HEK293 (cell line): ENCODE results near the gene CNTN2.

Source experiments
- CTCF ChIA-PET: fragments of 350-600 bp; formaldehyde crosslinking; extraction: SDS; loops from one replicate; lab custom pipeline; 2021; ENCODE audit warnings: antibody characterized with exemption; lab: Yijun Ruan, JAX
- POLR2A ChIA-PET: fragments of 300-600 bp; formaldehyde crosslinking; extraction: SDS; loops from one replicate; lab custom pipeline; 2020; ENCODE audit warnings: antibody characterized with exemption, inconsistent platforms; lab: Yijun Ruan, JAX
- H3K27ac ChIP-seq: fragments of 200-500 bp; sonication (Bioruptor generic); 2 replicates; pipeline ENCODE4 v1.5.1; 2014; ENCODE audit warnings: low read depth, low read length, control low read depth, inconsistent platforms; ENCODE audit errors: extremely low read depth
- H3K36me3 ChIP-seq, 2 experiments: fragments of 200-500 bp in 1 of 2; sonication (Bioruptor generic) in 1 of 2; 1 replicate in 1 of 2; 2 replicates in 1 of 2; pipeline ENCODE4 v1.5.1; 2014 to 2017; ENCODE audit warnings: inconsistent platforms in 2 of 2, low read length in 2 of 2; ENCODE audit not compliant: control insufficient read depth in 2 of 2, insufficient read depth in 1 of 2
- H3K4me1 ChIP-seq: fragments of 200-500 bp; sonication (Bioruptor generic); 2 replicates; pipeline ENCODE4 v1.5.1; 2014; ENCODE audit warnings: mild to moderate bottlenecking, low read length, inconsistent platforms; ENCODE audit not compliant: control insufficient read depth, insufficient read depth
- H3K4me3 ChIP-seq: 2 replicates; pipeline ENCODE4 v1.5.1; 2011; ENCODE audit warnings: low read depth, mild to moderate bottlenecking, control low read depth, low read length, moderate library complexity
- H3K9me3 ChIP-seq: fragments of 200-500 bp; sonication (Bioruptor generic); 2 replicates; pipeline ENCODE4 v1.5.1; 2014; ENCODE audit warnings: low read depth, low read length, inconsistent platforms; ENCODE audit not compliant: control insufficient read depth, insufficient read depth
- EGR2 ChIP-seq: fragments of 450-650 bp; formaldehyde crosslinking; IDR thresholded peaks from 2 replicates; pipeline ENCODE4 v1.5.1; 2016; ENCODE audit warnings: low read depth, missing biosample characterization, missing genetic modification characterization
- KLF8 ChIP-seq: fragments of 450-650 bp; formaldehyde crosslinking; IDR thresholded peaks from 2 replicates; pipeline ENCODE4 v1.5.1; 2016; ENCODE audit warnings: missing biosample characterization, missing genetic modification characterization
- OVOL3 ChIP-seq: fragments of 450-650 bp; formaldehyde crosslinking; IDR thresholded peaks from 2 replicates; pipeline ENCODE4 v1.5.1; 2016; ENCODE audit warnings: missing biosample characterization, missing genetic modification characterization
- YY2 ChIP-seq: fragments of 450-650 bp; formaldehyde crosslinking; IDR thresholded peaks from 2 replicates; pipeline ENCODE4 v1.5.1; 2016; ENCODE audit warnings: missing biosample characterization, missing genetic modification characterization
- ZBTB17 ChIP-seq: fragments of 450-650 bp; formaldehyde crosslinking; IDR thresholded peaks from 2 replicates; pipeline ENCODE4 v1.5.1; 2016; ENCODE audit warnings: missing biosample characterization, missing genetic modification characterization
- ZBTB48 ChIP-seq: fragments of 450-650 bp; formaldehyde crosslinking; IDR thresholded peaks from 2 replicates; pipeline ENCODE4 v1.5.1; 2016; ENCODE audit warnings: missing biosample characterization, missing genetic modification characterization
- ZBTB6 ChIP-seq: fragments of 450-650 bp; formaldehyde crosslinking; IDR thresholded peaks from 2 replicates; pipeline ENCODE4 v1.5.1; 2017; ENCODE audit warnings: missing biosample characterization, missing genetic modification characterization
- ZFHX2 ChIP-seq: fragments of 450-650 bp; formaldehyde crosslinking; conservative IDR thresholded peaks from 2 replicates; pipeline ENCODE4 v1.5.1; 2016; ENCODE audit warnings: missing biosample characterization, missing genetic modification characterization
- ZNF10 ChIP-seq: fragments of 450-650 bp; formaldehyde crosslinking; IDR thresholded peaks from 2 replicates; pipeline ENCODE4 v1.5.1; 2017; ENCODE audit warnings: missing biosample characterization, missing genetic modification characterization
- ZNF16 ChIP-seq: fragments of 450-650 bp; formaldehyde crosslinking; IDR thresholded peaks from 2 replicates; pipeline ENCODE4 v1.5.1; 2016; ENCODE audit warnings: low read depth, missing biosample characterization, missing genetic modification characterization
- ZNF19 ChIP-seq: fragments of 450-650 bp; formaldehyde crosslinking; IDR thresholded peaks from 2 replicates; pipeline ENCODE4; 2016; ENCODE audit warnings: missing biosample characterization, missing genetic modification characterization, low read depth
- ZNF629 ChIP-seq: fragments of 450-650 bp; formaldehyde crosslinking; IDR thresholded peaks from 2 replicates; pipeline ENCODE4 v1.5.1; 2017; ENCODE audit warnings: missing biosample characterization, missing genetic modification characterization
- ZSCAN23 ChIP-seq: fragments of 450-650 bp; formaldehyde crosslinking; IDR thresholded peaks from 2 replicates; pipeline ENCODE4 v1.5.1; 2016; ENCODE audit warnings: missing biosample characterization, missing genetic modification characterization
- TF ChIP-seq, protein P1 (sequence below): fragments of 450-650 bp; formaldehyde crosslinking; IDR thresholded peaks from 2 replicates; pipeline ENCODE4 v1.5.1; 2016; ENCODE audit warnings: missing biosample characterization, missing genetic modification characterization, borderline replicate concordance
- TF ChIP-seq, protein P2 (sequence below): fragments of 450-650 bp; formaldehyde crosslinking; IDR thresholded peaks from 2 replicates; pipeline ENCODE4 v1.5.1; 2017; ENCODE audit warnings: missing biosample characterization, missing genetic modification characterization
- TF ChIP-seq, protein P3 (sequence below): fragments of 450-650 bp; formaldehyde crosslinking; IDR thresholded peaks from 2 replicates; pipeline ENCODE4 v1.5.1; 2016; ENCODE audit warnings: missing biosample characterization, missing genetic modification characterization

CNTN2 gene

GRCh38 chr1:205013683-205014367, 29.2 kb upstream of the CNTN2 start (continued):
- TF ChIP-seq, protein P1, sequence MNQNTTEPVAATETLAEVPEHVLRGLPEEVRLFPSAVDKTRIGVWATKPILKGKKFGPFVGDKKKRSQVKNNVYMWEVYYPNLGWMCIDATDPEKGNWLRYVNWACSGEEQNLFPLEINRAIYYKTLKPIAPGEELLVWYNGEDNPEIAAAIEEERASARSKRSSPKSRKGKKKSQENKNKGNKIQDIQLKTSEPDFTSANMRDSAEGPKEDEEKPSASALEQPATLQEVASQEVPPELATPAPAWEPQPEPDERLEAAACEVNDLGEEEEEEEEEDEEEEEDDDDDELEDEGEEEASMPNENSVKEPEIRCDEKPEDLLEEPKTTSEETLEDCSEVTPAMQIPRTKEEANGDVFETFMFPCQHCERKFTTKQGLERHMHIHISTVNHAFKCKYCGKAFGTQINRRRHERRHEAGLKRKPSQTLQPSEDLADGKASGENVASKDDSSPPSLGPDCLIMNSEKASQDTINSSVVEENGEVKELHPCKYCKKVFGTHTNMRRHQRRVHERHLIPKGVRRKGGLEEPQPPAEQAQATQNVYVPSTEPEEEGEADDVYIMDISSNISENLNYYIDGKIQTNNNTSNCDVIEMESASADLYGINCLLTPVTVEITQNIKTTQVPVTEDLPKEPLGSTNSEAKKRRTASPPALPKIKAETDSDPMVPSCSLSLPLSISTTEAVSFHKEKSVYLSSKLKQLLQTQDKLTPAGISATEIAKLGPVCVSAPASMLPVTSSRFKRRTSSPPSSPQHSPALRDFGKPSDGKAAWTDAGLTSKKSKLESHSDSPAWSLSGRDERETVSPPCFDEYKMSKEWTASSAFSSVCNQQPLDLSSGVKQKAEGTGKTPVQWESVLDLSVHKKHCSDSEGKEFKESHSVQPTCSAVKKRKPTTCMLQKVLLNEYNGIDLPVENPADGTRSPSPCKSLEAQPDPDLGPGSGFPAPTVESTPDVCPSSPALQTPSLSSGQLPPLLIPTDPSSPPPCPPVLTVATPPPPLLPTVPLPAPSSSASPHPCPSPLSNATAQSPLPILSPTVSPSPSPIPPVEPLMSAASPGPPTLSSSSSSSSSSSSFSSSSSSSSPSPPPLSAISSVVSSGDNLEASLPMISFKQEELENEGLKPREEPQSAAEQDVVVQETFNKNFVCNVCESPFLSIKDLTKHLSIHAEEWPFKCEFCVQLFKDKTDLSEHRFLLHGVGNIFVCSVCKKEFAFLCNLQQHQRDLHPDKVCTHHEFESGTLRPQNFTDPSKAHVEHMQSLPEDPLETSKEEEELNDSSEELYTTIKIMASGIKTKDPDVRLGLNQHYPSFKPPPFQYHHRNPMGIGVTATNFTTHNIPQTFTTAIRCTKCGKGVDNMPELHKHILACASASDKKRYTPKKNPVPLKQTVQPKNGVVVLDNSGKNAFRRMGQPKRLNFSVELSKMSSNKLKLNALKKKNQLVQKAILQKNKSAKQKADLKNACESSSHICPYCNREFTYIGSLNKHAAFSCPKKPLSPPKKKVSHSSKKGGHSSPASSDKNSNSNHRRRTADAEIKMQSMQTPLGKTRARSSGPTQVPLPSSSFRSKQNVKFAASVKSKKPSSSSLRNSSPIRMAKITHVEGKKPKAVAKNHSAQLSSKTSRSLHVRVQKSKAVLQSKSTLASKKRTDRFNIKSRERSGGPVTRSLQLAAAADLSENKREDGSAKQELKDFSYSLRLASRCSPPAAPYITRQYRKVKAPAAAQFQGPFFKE, result no peak
- TF ChIP-seq ZNF629 (tag by site-specific recombination) (no peak), OVOL3 (tag by site-specific recombination) (no peak), EGR2 (tag by site-specific recombination) (0 out of 2 replicates have a peak, but pooled peaks have one; percentile 36), ZNF19 (no peak), YY2 (tag by site-specific recombination) (no peak), ZSCAN23 (no peak), ZBTB48 (tag by site-specific recombination) (no peak), KLF8 (no peak), ZBTB6 (peak; percentile 55; the same call in 1 of the 2 replicates), ZBTB17 (tag by site-specific recombination) (0 out of 2 replicates have a peak, but pooled peaks have one; percentile 37), ZNF10 (tag by site-specific recombination) (no peak), ZNF16 (tag by site-specific recombination) (no peak)
- TF ChIP-seq, protein P2, sequence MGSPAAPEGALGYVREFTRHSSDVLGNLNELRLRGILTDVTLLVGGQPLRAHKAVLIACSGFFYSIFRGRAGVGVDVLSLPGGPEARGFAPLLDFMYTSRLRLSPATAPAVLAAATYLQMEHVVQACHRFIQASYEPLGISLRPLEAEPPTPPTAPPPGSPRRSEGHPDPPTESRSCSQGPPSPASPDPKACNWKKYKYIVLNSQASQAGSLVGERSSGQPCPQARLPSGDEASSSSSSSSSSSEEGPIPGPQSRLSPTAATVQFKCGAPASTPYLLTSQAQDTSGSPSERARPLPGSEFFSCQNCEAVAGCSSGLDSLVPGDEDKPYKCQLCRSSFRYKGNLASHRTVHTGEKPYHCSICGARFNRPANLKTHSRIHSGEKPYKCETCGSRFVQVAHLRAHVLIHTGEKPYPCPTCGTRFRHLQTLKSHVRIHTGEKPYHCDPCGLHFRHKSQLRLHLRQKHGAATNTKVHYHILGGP (tag by site-specific recombination), result no peak

GRCh38 chr1:205014783-205015182, 28.2 kb upstream of the CNTN2 start:
- ChIA-PET CTCF (interaction anchor here (0.8 to 3.7 kb wide), 4 partner anchors 15 to 47 kb away, joined by 3 to 19 read pairs (median 4); no protein-coding TSS in a partner anchor), POLR2A (no interaction called here)
- TF ChIP-seq, protein P3, sequence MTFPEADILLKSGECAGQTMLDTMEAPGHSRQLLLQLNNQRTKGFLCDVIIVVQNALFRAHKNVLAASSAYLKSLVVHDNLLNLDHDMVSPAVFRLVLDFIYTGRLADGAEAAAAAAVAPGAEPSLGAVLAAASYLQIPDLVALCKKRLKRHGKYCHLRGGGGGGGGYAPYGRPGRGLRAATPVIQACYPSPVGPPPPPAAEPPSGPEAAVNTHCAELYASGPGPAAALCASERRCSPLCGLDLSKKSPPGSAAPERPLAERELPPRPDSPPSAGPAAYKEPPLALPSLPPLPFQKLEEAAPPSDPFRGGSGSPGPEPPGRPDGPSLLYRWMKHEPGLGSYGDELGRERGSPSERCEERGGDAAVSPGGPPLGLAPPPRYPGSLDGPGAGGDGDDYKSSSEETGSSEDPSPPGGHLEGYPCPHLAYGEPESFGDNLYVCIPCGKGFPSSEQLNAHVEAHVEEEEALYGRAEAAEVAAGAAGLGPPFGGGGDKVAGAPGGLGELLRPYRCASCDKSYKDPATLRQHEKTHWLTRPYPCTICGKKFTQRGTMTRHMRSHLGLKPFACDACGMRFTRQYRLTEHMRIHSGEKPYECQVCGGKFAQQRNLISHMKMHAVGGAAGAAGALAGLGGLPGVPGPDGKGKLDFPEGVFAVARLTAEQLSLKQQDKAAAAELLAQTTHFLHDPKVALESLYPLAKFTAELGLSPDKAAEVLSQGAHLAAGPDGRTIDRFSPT (tag by site-specific recombination), result no peak
- TF ChIP-seq ZFHX2 (tag by site-specific recombination) (peak; percentile 84), EGR2 (tag by site-specific recombination) (peak; percentile 81)
- no peaks in the 10 kb centered on the region for H3K36me3 ChIP-seq
- no peak overlapping the region for H3K27ac ChIP-seq
- no peak overlapping the region for H3K4me3 ChIP-seq
- no peaks in the 10 kb centered on the region for H3K4me1 ChIP-seq
- no peaks in the 10 kb centered on the region for H3K9me3 ChIP-seq
